ENCODE measurements around the gene VWA5A. TPM values are rescaled to one million over a fixed set of nuclear protein-coding genes. Genes with fewer than 3 reads are reported as not detected.

Gene VWA5A
- total RNA-seq, 1 donor from 2014 or later: 2.6 TPM

DNA sequence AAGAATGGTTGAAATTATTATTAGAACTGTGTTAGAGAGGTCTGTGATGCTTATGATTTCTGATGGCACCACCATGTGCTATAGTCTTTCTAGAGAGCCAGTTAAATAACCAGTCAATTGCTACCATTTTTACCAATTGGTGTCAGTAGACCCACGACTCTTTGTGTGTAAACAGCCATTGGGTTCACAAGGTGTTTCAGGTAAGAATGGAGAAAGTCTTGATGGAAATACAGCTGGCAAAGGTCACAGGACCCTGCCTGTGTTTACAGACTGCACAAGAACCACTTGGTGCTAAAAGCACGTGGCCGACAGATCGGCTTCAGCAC lies 43.7 kb upstream of the VWA5A start:
- Mint-ChIP-seq H3K27ac (ENCODE audit: unreplicated experiment) (no peak overlapping the region), H3K9me3 (ENCODE audit: unreplicated experiment) (peaks cover 1% of the 10 kb centered on the region), H3K36me3 (ENCODE audit: unreplicated experiment) (no peaks in the 10 kb centered on the region), H3K4me1 (ENCODE audit: low read depth, unreplicated experiment) (peaks cover 12% of the 10 kb centered on the region), H3K4me3 (ENCODE audit: unreplicated experiment) (no peak overlapping the region), H3K27me3 (ENCODE audit: unreplicated experiment) (no peaks in the 10 kb centered on the region)
- TF ChIP-seq CTCF (IDR thresholded peaks at IDR 0.05; ENCODE audit: partially characterized antibody, unreplicated experiment): no peak
- DNase-seq: no peak

GRCh38 chr11:124072147-124072546 lies 43.1 kb upstream of the VWA5A start:
- DNase-seq: no peak
- peaks cover 1% of the 10 kb centered on the region for H3K9me3 Mint-ChIP-seq (ENCODE audit: unreplicated experiment)
- H3K4me1 Mint-ChIP-seq (ENCODE audit: low read depth, unreplicated experiment): peaks cover 12% of the 10 kb centered on the region
- no peaks in the 10 kb centered on the region for H3K27me3 Mint-ChIP-seq (ENCODE audit: unreplicated experiment)
- no peaks in the 10 kb centered on the region for H3K36me3 Mint-ChIP-seq (ENCODE audit: unreplicated experiment)
- no peak for TF ChIP-seq CTCF (IDR thresholded peaks at IDR 0.05; ENCODE audit: partially characterized antibody, unreplicated experiment)
- H3K4me3 Mint-ChIP-seq (ENCODE audit: unreplicated experiment): no peak overlapping the region
- H3K27ac Mint-ChIP-seq (ENCODE audit: unreplicated experiment): no peak overlapping the region

DNA sequence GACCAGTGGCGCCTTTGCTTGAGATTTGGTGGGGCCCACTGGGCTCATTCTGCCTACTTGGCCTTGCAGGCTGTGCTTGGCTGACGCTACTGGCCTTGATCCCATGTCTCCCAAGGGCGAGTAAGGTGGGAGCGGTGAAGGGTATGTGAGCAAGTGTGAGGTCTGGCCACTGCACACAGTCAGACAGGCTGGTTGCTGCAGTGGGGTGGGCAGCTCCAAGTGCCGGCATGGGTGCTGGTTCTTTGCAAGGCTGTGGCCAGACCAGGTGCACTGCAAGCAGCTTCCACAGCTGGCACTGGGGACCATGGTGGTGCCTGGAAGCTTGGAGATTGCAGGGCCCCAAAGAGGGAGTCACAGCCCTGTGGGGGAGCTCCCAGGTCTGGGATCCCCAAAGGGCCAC lies 40.7 kb upstream of the VWA5A start:
- Mint-ChIP-seq H3K9me3 (ENCODE audit: unreplicated experiment) (peaks cover under 1% of the 10 kb centered on the region), H3K4me3 (ENCODE audit: unreplicated experiment) (no peak overlapping the region), H3K27ac (ENCODE audit: unreplicated experiment) (no peak overlapping the region), H3K4me1 (ENCODE audit: low read depth, unreplicated experiment) (peaks cover 4% of the 10 kb centered on the region), H3K27me3 (ENCODE audit: unreplicated experiment) (no peaks in the 10 kb centered on the region), H3K36me3 (ENCODE audit: unreplicated experiment) (no peaks in the 10 kb centered on the region)
- DNase-seq: no peak
- no peak for TF ChIP-seq CTCF (IDR thresholded peaks at IDR 0.05; ENCODE audit: partially characterized antibody, unreplicated experiment)

DNA sequence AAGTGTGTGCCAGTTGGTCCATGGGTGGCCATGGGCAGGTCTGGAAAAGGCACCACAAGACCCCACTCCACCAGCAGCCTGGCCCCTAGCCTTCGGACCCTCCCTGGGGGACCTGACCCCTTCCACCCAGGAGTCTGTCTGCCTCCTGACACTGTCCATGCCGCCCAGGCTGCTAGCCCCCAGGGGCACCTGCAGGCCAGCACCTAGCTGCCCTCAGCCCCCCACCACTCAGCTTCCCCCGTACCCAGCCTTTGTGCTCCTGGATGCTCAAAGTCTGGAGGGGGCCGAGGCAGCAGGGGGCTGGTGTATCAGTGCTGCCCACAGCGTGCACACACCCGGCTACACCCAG lies 39.8 kb upstream of the VWA5A start:
- no peak for DNase-seq

More for the DNA sequence above, 39.8 kb upstream of the VWA5A start:
- H3K36me3 Mint-ChIP-seq (ENCODE audit: unreplicated experiment): no peaks in the 10 kb centered on the region
- no peak overlapping the region for H3K27ac Mint-ChIP-seq (ENCODE audit: unreplicated experiment)
- no peaks in the 10 kb centered on the region for H3K4me1 Mint-ChIP-seq (ENCODE audit: low read depth, unreplicated experiment)
- TF ChIP-seq CTCF (IDR thresholded peaks at IDR 0.05; ENCODE audit: partially characterized antibody, unreplicated experiment): no peak
- no peak overlapping the region for H3K4me3 Mint-ChIP-seq (ENCODE audit: unreplicated experiment)
- H3K27me3 Mint-ChIP-seq (ENCODE audit: unreplicated experiment): no peaks in the 10 kb centered on the region
- no peaks in the 10 kb centered on the region for H3K9me3 Mint-ChIP-seq (ENCODE audit: unreplicated experiment)
